ENCODE results near the gene PPP1R14C.

PPP1R14C gene

GRCh38 chr6:150276937-150277742 lies 134.3 kb downstream of the PPP1R14C start:
- TF ChIP-seq, protein P1, sequence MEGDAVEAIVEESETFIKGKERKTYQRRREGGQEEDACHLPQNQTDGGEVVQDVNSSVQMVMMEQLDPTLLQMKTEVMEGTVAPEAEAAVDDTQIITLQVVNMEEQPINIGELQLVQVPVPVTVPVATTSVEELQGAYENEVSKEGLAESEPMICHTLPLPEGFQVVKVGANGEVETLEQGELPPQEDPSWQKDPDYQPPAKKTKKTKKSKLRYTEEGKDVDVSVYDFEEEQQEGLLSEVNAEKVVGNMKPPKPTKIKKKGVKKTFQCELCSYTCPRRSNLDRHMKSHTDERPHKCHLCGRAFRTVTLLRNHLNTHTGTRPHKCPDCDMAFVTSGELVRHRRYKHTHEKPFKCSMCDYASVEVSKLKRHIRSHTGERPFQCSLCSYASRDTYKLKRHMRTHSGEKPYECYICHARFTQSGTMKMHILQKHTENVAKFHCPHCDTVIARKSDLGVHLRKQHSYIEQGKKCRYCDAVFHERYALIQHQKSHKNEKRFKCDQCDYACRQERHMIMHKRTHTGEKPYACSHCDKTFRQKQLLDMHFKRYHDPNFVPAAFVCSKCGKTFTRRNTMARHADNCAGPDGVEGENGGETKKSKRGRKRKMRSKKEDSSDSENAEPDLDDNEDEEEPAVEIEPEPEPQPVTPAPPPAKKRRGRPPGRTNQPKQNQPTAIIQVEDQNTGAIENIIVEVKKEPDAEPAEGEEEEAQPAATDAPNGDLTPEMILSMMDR (IDR thresholded peaks at IDR 0.05; ENCODE audit: low read depth, low read length, missing control alignments) = no peak
- H3K4me3 ChIP-seq (replicated peaks; ENCODE audit: low read depth, low read length) = no peak overlapping the region
- no peak for DNase-seq (ENCODE audit: extremely low read depth, low read depth)

GRCh38 chr6:150279533-150279932 lies 136.7 kb downstream of the PPP1R14C start:
- no peak overlapping the region for H3K4me3 ChIP-seq (replicated peaks; ENCODE audit: low read depth, low read length)
- DNase-seq (ENCODE audit: extremely low read depth, low read depth) = no peak
- TF ChIP-seq, protein P1 (IDR thresholded peaks at IDR 0.05; ENCODE audit: low read depth, low read length, missing control alignments) = no peak

GRCh38 chr6:150280703-150281102 lies 137.9 kb downstream of the PPP1R14C start:
- no peak overlapping the region for H3K4me3 ChIP-seq (replicated peaks; ENCODE audit: low read depth, low read length)
- no peak for DNase-seq (ENCODE audit: extremely low read depth, low read depth)
- TF ChIP-seq, protein P1 (IDR thresholded peaks at IDR 0.05; ENCODE audit: low read depth, low read length, missing control alignments) = no peak

- DNase-seq (ENCODE audit: extremely low read depth, low read depth) = no peak
- TF ChIP-seq, protein P1 (IDR thresholded peaks at IDR 0.05; ENCODE audit: low read depth, low read length, missing control alignments) = no peak
- H3K4me3 ChIP-seq (replicated peaks; ENCODE audit: low read depth, low read length) = no peak overlapping the region
Measured at GRCh38 chr6:150281767-150282166, 138.9 kb downstream of the PPP1R14C start.

- H3K4me3 ChIP-seq (replicated peaks; ENCODE audit: low read depth, low read length) = no peak overlapping the region
- no peak for DNase-seq (ENCODE audit: extremely low read depth, low read depth)
Measured at GRCh38 chr6:150282806-150283205, 140.0 kb downstream of the PPP1R14C start.

DNA sequence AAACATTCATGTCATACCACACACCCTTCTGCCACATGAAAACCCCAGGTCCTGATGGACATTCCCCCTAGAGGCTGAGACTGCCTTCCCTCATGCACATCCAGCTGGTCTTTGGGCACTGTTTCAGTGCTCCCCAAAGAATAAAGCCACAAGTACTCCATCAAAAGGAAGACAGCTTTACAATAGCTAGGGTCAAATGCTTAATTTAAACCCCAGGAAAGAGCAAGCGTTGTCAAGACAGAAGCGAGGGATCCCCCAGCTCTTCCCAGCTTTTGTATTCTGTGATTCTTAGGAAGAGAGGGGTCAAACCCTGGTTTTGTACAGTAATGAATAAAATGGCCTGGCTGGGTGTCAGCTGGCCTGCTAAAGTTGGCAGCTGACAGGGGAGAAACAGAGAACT lies 143.6 kb downstream of the PPP1R14C start:
- no peak for DNase-seq (ENCODE audit: extremely low read depth, low read depth)

More at GRCh38 chr6:150282806-150283205, 140.0 kb downstream of the PPP1R14C start:
- TF ChIP-seq, protein P1 (IDR thresholded peaks at IDR 0.05; ENCODE audit: low read depth, low read length, missing control alignments) = no peak

More for the DNA sequence above, 143.6 kb downstream of the PPP1R14C start:
- TF ChIP-seq, protein P1 (IDR thresholded peaks at IDR 0.05; ENCODE audit: low read depth, low read length, missing control alignments) = no peak
- H3K4me3 ChIP-seq (replicated peaks; ENCODE audit: low read depth, low read length) = no peak overlapping the region

All from HFF-Myc (cell line).